ENCODE results near the gene NHERF2.

The NHERF2 gene

DNA sequence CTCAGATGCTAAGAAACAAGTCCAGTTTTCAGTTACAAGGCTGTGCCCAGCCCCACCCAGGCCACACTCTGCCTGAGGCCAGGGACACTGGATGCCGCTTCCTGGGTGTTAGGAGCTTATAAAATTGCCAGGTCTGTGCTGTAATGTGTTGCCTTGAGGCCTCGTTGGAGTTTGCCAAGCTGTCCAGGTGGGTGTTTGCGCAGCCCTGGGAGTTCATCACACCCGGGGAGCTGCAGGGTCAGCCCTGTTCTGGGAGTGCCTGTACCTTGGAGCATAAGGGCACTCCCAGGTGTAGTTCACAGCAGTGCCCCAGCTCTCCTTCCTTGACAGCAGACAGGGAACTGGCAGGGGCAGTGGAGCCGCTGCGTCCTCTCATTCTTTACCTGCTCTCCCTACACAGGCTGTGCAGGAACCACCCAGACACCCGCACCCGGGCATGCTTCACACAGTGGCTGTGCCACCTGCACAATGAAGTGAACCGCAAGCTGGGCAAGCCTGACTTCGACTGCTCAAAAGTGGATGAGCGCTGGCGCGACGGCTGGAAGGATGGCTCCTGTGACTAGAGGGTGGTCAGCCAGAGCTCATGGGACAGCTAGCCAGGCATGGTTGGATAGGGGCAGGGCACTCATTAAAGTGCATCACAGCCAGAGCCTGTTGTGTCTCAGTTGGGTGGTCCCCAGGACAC is 41.1 kb upstream of the NHERF2 start:
- TF ChIP-seq, protein P1, sequence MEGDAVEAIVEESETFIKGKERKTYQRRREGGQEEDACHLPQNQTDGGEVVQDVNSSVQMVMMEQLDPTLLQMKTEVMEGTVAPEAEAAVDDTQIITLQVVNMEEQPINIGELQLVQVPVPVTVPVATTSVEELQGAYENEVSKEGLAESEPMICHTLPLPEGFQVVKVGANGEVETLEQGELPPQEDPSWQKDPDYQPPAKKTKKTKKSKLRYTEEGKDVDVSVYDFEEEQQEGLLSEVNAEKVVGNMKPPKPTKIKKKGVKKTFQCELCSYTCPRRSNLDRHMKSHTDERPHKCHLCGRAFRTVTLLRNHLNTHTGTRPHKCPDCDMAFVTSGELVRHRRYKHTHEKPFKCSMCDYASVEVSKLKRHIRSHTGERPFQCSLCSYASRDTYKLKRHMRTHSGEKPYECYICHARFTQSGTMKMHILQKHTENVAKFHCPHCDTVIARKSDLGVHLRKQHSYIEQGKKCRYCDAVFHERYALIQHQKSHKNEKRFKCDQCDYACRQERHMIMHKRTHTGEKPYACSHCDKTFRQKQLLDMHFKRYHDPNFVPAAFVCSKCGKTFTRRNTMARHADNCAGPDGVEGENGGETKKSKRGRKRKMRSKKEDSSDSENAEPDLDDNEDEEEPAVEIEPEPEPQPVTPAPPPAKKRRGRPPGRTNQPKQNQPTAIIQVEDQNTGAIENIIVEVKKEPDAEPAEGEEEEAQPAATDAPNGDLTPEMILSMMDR (IDR thresholded peaks at IDR 0.05; ENCODE audit: low read depth, low read length): no peak
- no peak for DNase-seq (ENCODE audit: extremely low read depth, low read depth)

DNA sequence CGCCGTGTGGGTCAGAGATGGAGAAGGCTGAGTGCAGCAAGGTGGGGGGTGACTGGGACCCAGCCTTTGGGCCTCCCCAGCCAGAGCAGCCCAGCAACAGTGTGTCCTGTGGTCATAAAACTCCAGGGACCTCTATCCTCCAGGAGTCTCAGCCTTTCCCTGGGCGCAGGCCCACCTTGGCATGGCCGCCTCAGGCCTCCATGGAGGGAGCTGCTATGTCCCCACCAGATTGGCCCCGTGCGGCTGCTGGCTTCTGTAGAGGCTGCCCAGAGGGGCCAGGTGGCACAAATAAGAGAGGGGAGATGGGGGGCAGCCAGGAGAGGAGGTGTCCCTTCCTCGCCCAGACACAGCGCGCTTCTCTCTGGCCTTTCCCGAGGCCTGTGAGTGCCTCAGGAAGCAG is 39.5 kb upstream of the NHERF2 start:
- DNase-seq (ENCODE audit: extremely low read depth, low read depth): no peak
- TF ChIP-seq, protein P1 (IDR thresholded peaks at IDR 0.05; ENCODE audit: low read depth, low read length): no peak

DNA sequence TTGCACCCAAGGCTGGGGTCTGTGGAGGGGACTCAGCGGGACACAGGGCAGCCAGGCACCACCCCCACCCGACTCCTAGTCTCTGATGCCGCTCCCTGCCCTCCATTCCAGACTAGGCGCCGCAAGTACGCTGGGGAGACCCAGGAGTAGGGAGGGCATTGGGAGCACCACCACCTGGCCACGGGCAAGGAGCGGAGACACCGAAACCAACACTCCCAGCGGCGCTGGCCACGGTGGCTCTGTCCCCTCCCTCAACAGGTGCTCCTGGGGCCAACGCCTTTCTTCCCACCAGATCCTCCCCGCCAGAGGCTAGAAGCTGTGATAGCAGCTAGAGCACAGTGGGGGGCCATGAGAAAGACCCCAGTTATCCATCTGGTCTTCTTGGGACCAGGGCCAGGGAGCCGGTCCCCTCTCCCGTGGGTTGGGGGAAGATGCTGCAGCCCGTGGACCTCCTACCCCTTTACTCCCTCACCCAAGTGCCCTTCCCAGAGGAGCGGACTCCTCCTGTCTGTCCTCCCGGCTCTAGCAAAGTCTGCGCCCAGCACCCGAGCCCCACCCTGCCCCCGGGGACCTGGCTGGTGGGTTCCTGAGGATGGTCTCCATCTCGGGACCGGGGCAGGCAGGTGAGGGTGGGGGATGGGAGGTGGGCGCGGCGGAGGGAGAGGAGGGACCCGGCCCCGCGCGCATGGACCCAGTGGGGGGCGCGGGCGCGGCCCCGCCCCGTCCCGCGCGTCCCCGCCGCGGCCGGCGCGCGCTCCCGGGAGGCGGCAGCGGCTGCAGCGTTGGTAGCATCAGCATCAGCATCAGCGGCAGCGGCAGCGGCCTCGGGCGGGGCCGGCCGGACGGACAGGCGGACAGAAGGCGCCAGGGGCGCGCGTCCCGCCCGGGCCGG is 37.2 kb upstream of the NHERF2 start, which contains the start of gene SYNGR3:
SYNGR3 (plus strand) TSS at position 762 of the 892 bp plus-strand sequence. CDS start 133 bp downstream, outside the sequence.
- no peak for DNase-seq (ENCODE audit: extremely low read depth, low read depth)
- TF ChIP-seq, protein P1 (IDR thresholded peaks at IDR 0.05; ENCODE audit: low read depth, low read length): no peak

DNA sequence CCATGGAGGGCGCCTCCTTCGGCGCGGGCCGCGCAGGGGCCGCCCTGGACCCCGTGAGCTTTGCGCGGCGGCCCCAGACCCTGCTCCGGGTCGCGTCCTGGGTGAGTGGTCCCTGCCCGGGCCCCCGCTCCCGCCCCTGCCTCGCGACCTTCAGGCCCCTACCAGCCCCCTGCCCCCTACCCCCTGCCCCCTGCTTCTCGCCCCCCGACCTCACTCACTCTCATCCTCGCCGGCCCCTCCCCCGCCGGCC is 36.7 kb upstream of the NHERF2 start:
- TF ChIP-seq, protein P1 (IDR thresholded peaks at IDR 0.05; ENCODE audit: low read depth, low read length): no peak
- DNase-seq (ENCODE audit: extremely low read depth, low read depth): no peak

DNA sequence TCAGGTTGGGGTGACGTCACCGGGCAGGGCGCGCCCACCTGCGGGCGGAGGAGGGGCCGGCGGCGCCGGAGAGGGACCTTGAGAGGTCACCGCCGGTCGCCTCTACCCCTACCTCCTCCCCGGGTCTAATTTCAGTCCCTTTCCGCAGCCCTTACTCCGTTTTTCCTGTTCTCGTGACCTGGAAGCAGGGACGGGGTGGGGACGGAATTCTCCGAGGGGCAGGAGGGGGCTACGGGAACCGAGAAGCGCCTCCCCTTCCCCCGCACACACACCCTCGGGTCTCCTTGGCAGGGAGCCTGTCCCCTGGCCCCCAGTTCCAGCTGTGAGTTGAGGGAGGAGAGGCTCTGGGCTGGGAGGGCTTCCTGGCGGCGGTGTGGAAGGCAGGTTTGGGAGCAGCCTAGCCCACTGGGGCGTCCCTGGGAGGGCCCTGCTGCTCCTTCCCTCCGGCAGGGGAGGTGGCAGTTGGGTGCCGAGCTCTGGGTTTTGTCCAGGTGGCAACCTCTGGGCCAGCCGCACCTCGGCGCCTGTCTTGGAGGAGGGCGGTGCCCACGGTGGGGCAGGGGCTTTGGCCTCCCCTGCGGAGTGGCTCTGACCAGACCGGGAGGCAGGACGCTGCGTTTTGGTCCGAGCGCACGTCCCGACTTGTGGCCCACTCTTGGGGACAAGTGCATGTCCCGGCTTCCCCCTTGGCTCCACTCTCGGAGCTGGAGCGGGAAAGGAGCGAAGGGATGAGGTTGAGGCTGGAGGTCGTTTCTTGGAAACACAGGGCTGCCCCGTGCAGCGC is 36.2 kb upstream of the NHERF2 start:
- TF ChIP-seq, protein P1 (IDR thresholded peaks at IDR 0.05; ENCODE audit: low read depth, low read length): no peak
- DNase-seq (ENCODE audit: extremely low read depth, low read depth): no peak

DNA sequence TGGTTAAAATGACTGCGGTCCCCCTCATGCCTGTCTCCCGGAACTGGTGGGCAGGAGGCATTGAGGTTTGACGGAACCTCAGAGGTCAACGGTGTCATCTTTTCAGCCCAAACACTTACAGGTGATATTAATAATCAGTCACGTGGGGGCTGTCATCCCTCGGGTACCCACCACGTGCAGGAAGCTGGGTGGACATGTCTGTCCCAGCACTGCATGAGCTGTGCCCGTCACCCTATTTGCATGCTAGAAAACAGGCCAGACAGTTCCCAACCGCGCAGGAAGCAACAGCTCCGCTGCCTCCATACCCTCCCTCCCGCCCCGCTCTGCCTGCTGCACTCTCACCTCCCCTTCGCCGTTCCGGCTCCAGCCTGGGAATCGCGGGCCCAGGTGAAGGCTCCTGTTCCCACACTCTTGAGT is 35.6 kb upstream of the NHERF2 start:
- TF ChIP-seq, protein P1 (IDR thresholded peaks at IDR 0.05; ENCODE audit: low read depth, low read length): no peak
- no peak for DNase-seq (ENCODE audit: extremely low read depth, low read depth)
